ACC112 (cell line): Measurements from ENCODE around the gene PLEKHN1.

Experiments
- H2AFZ ChIP-seq: fragments of 200-600 bp; sonication (generic); one replicate; pipeline ENCODE4 v1.6.0; 2017; ENCODE audit warnings: antibody characterized with exemption, low read length; ENCODE audit not compliant: unreplicated experiment
- H3K27ac ChIP-seq: fragments of 200-600 bp; sonication (generic); 2 replicates; pipeline ENCODE4 v1.5.1; 2014; ENCODE audit warnings: low read depth, mild to moderate bottlenecking, antibody characterized with exemption, low read length, moderate library complexity
- H3K27me3 ChIP-seq: fragments of 200-600 bp; sonication (generic); 2 replicates; pipeline ENCODE4 v1.6.1; 2014; ENCODE audit warnings: mild to moderate bottlenecking, antibody characterized with exemption, low read length, moderate library complexity, mixed read lengths; ENCODE audit not compliant: insufficient read depth
- H3K36me3 ChIP-seq: fragments of 200-600 bp; sonication (generic); 2 replicates; pipeline ENCODE4 v1.6.1; 2016; ENCODE audit warnings: mild to moderate bottlenecking, antibody characterized with exemption, low read length, moderate library complexity, mixed read lengths; ENCODE audit not compliant: insufficient read depth
- H3K4me1 ChIP-seq: fragments of 200-600 bp; sonication (generic); one replicate; pipeline ENCODE4 v1.6.1; 2016; ENCODE audit warnings: low read length, mixed read lengths; ENCODE audit not compliant: insufficient read depth, unreplicated experiment, control insufficient read depth
- H3K4me3 ChIP-seq: fragments of 200-600 bp; sonication (generic); 2 replicates; pipeline ENCODE4 v1.5.1; 2014; ENCODE audit warnings: mild to moderate bottlenecking, low read depth, low read length
- H3K79me2 ChIP-seq: fragments of 200-600 bp; sonication (generic); one replicate; pipeline ENCODE4 v1.6.0; 2016; ENCODE audit warnings: low read length; ENCODE audit not compliant: control insufficient read depth, unreplicated experiment, insufficient read depth

PLEKHN1 gene

GRCh38 chr1:953524-954320, 12.6 kb upstream of the PLEKHN1 start:
- no peak overlapping the region for H3K27ac ChIP-seq
- no peak overlapping the region for H2AFZ ChIP-seq
- H3K36me3 ChIP-seq, result peaks cover 4% of the 10 kb centered on the region; the same call in 1 of the 2 replicates
- H3K79me2 ChIP-seq, result peaks cover 23% of the 10 kb centered on the region
- peaks cover 5% of the 10 kb centered on the region for H3K4me1 ChIP-seq
- H3K4me3 ChIP-seq, result no peak overlapping the region
- no peaks in the 10 kb centered on the region for H3K27me3 ChIP-seq

- H3K36me3 ChIP-seq, result peaks cover 4% of the 10 kb centered on the region; the same call in 1 of the 2 replicates
These were observed 11.4 kb upstream of the PLEKHN1 start for GRCh38 chr1:954927-955326.

GRCh38 chr1:955474-955873, 10.8 kb upstream of the PLEKHN1 start:
- H3K27ac ChIP-seq, result no peak overlapping the region
- H3K79me2 ChIP-seq, result peaks cover 26% of the 10 kb centered on the region
- H3K27me3 ChIP-seq, result peaks cover 5% of the 10 kb centered on the region; the same call in 1 of the 2 replicates
- H3K4me1 ChIP-seq, result peaks cover 5% of the 10 kb centered on the region
- peaks cover 1% of the 10 kb centered on the region; the same call in 1 of the 2 replicates for H3K36me3 ChIP-seq
- H2AFZ ChIP-seq, result no peak overlapping the region
- H3K4me3 ChIP-seq, result no peak overlapping the region

More at GRCh38 chr1:954927-955326, 11.4 kb upstream of the PLEKHN1 start:
- Histone ChIP-seq H3K4me1 (peaks cover 5% of the 10 kb centered on the region), H3K4me3 (no peak overlapping the region), H3K27me3 (peaks cover 5% of the 10 kb centered on the region; the same call in 1 of the 2 replicates), H2AFZ (no peak overlapping the region), H3K79me2 (peaks cover 26% of the 10 kb centered on the region), H3K27ac (no peak overlapping the region)

GRCh38 chr1:956636-957035, 9.6 kb upstream of the PLEKHN1 start:
- Histone ChIP-seq H3K4me1 (peaks cover 5% of the 10 kb centered on the region), H3K4me3 (no peak overlapping the region), H3K27me3 (peaks cover 5% of the 10 kb centered on the region; the same call in 1 of the 2 replicates), H3K27ac (no peak overlapping the region), H2AFZ (no peak overlapping the region), H3K79me2 (peaks cover 26% of the 10 kb centered on the region), H3K36me3 (no peaks in the 10 kb centered on the region)

- Histone ChIP-seq H3K4me3 (peak within 1 kb of the TSS; percentile 100), H3K27ac (no peak within 1 kb of the TSS), H3K36me3 (no peaks in the 10 kb centered on the region), H3K4me1 (peaks cover 5% of the 10 kb centered on the region), H3K79me2 (peaks cover 26% of the 10 kb centered on the region), H2AFZ (peak within 1 kb of the TSS; percentile 92), H3K27me3 (peaks cover 5% of the 10 kb centered on the region; the same call in 1 of the 2 replicates)
These were observed 7.2 kb upstream of the PLEKHN1 start, which contains the start of gene NOC2L for GRCh38 chr1:958823-959730. Gene NOC2L (minus strand): TSS chr1:959256. CDS start chr1:959240, 16 bp downstream.

- Histone ChIP-seq H3K4me1 (peaks cover 5% of the 10 kb centered on the region), H3K79me2 (peaks cover 26% of the 10 kb centered on the region), H2AFZ (peak overlapping the region; percentile 22), H3K4me3 (peak overlapping the region; percentile 100), H3K36me3 (no peaks in the 10 kb centered on the region), H3K27ac (no peak overlapping the region), H3K27me3 (peaks cover 5% of the 10 kb centered on the region; the same call in 1 of the 2 replicates)
These were observed 6.4 kb upstream of the PLEKHN1 start for GRCh38 chr1:959731-960362.

- no peak within 1 kb of the TSS for H3K27ac ChIP-seq
- H3K4me3 ChIP-seq, result peak within 1 kb of the TSS; percentile 100
- peaks cover 6% of the 10 kb centered on the region for H3K4me1 ChIP-seq
- peak within 1 kb of the TSS; percentile 22 for H2AFZ ChIP-seq
- no peaks in the 10 kb centered on the region for H3K36me3 ChIP-seq
- peaks cover 26% of the 10 kb centered on the region for H3K79me2 ChIP-seq
- peaks cover 5% of the 10 kb centered on the region; the same call in 1 of the 2 replicates for H3K27me3 ChIP-seq
These were observed 5.7 kb upstream of the PLEKHN1 start, which contains the start of gene KLHL17 for GRCh38 chr1:960363-961131. Gene KLHL17 (plus strand): TSS chr1:960584. CDS start chr1:960694, 110 bp downstream.

GRCh38 chr1:961132-961669, 5.1 kb upstream of the PLEKHN1 start:
- Histone ChIP-seq H3K4me1 (peaks cover 12% of the 10 kb centered on the region), H3K79me2 (peaks cover 26% of the 10 kb centered on the region), H3K4me3 (peak overlapping the region; percentile 100), H3K27ac (no peak overlapping the region), H3K36me3 (no peaks in the 10 kb centered on the region), H3K27me3 (peaks cover 5% of the 10 kb centered on the region; the same call in 1 of the 2 replicates), H2AFZ (no peak overlapping the region)

GRCh38 chr1:962381-963300, 3.6 kb upstream of the PLEKHN1 start:
- peaks cover 14% of the 10 kb centered on the region for H3K79me2 ChIP-seq
- peaks cover 5% of the 10 kb centered on the region; the same call in 1 of the 2 replicates for H3K27me3 ChIP-seq
- H2AFZ ChIP-seq, result no peak overlapping the region
- H3K27ac ChIP-seq, result no peak overlapping the region
- no peaks in the 10 kb centered on the region for H3K36me3 ChIP-seq
- no peak overlapping the region for H3K4me3 ChIP-seq
- H3K4me1 ChIP-seq, result peaks cover 11% of the 10 kb centered on the region
